ENCODE measurements around the gene LRRC75B. TPM values are rescaled to one million over a fixed set of nuclear protein-coding genes. Genes with fewer than 3 reads are reported as not detected.

LRRC75B gene
- total and polyA plus RNA-seq, 9 of the 15 experiments (the other 6 are each of a cell fraction or from before 2014, with no cell fraction given) = 0.10 to 2.8 (median 1.0) TPM; not detected in 1

GRCh38 chr22:24587948-24588347, 4.9 kb downstream of the LRRC75B start (continued):
- no peak for TF ChIP-seq STAT6 (CRISPR knock-in tag; IDR thresholded peaks at IDR 0.05)
- no peak for TF ChIP-seq E2F4 (CRISPR knock-in tag; IDR thresholded peaks at IDR 0.05; ENCODE audit: low read depth)

GRCh38 chr22:24587251-24587650, 5.6 kb downstream of the LRRC75B start:
- TF ChIP-seq ZKSCAN1 (IDR thresholded peaks at IDR 0.05; ENCODE audit: low read depth, low read length) (no peak), CBX1 (IDR thresholded peaks at IDR 0.05; ENCODE audit: low read depth) (no peak), RHOXF2B (CRISPR knock-in tag; conservative IDR thresholded peaks at IDR 0.05) (no peak), CREM (IDR thresholded peaks at IDR 0.05; ENCODE audit: low read depth) (no peak)
- peaks cover 0 to 19% of the 10 kb centered on the region in 2 experiments; a peak in 2 of 5 replicates for H3K4me1 ChIP-seq (replicated peaks in 1 of 2; ENCODE audit: control insufficient read depth in 2 of 2, insufficient read depth in 2 of 2, low read length in 2 of 2)
- 34% methylated on average over 3 of the region's 5 CpGs for WGBS (ENCODE audit: insufficient coverage, low coverage, missing lambda C conversion rate)
- no peaks in the 10 kb centered on the region for H3K36me3 ChIP-seq (ENCODE audit: control insufficient read depth, insufficient read depth, low read length)
- no peaks in the 10 kb centered on the region for H3K9me1 ChIP-seq (ENCODE audit: control insufficient read depth, insufficient read depth, low read length)
- ATAC-seq (no peak), FAIRE-seq (no peak), DNase-seq (ENCODE audit: extremely low read depth in 1 of 4, low spot score in 3 of 4) (no peak)
- no peaks in the 10 kb centered on the region for H4K20me1 ChIP-seq (replicated peaks; ENCODE audit: control insufficient read depth, insufficient read depth, low read length)
- H3K27me3 ChIP-seq (ENCODE audit: control insufficient read depth in 2 of 2, insufficient read depth in 2 of 2, low read length in 2 of 2) = no peaks in the 10 kb centered on the region
- H3K9ac ChIP-seq (ENCODE audit: insufficient read depth in 1 of 2, low read depth in 2 of 2, low read length in 2 of 2) = no peak overlapping the region
- H2AFZ ChIP-seq (ENCODE audit: low read depth, low read length) = no peak overlapping the region
- POLR2A ChIA-PET = no interaction called here
- BruUV-seq (replicated peaks) = no TSS peak
- H3K27ac ChIP-seq (ENCODE audit: extremely low read depth, low read depth, low read length) = no peak overlapping the region
- intact Hi-C loops (cut with micrococcal nuclease) = no loop called here
- no peaks in the 10 kb centered on the region for H3K9me3 ChIP-seq (replicated peaks; ENCODE audit: control insufficient read depth, insufficient read depth, low read depth, low read length)
- no peak overlapping the region for H3K4me3 ChIP-seq
- CTCF ChIA-PET (ENCODE audit: low intra/inter-chr PET ratio) = no interaction called here
- H3K79me2 ChIP-seq (ENCODE audit: control insufficient read depth, insufficient read depth, low read length) = no peaks in the 10 kb centered on the region
- no peak overlapping the region for H3K4me2 ChIP-seq (ENCODE audit: insufficient read depth, low read length)
- in situ Hi-C loops (cut with MboI) = no loop called here
